D721Med (cell line): ENCODE results near the gene KRTAP23-1.

Source experiments
- DNase-seq: peaks from one replicate; pipeline ENCODE4 v3.0.0; 2011; ENCODE audit warnings: low spot score; ENCODE audit not compliant: insufficient read length
- FAIRE-seq: peaks from 2 replicates; lab custom pipeline; 2011; peaks lifted over from hg19 to GRCh38; lab: Jason Lieb, UNC
- TF ChIP-seq, protein P1 (sequence below): IDR thresholded peaks from 2 replicates; pipeline ENCODE4 v1.5.1; 2012; ENCODE audit warnings: mild to moderate bottlenecking, control low read depth; ENCODE audit not compliant: insufficient read depth; ENCODE audit errors: missing control alignments

Gene KRTAP23-1

GRCh38 chr21:30337772-30338171 lies 10.6 kb downstream of the KRTAP23-1 start:
- TF ChIP-seq, protein P1, sequence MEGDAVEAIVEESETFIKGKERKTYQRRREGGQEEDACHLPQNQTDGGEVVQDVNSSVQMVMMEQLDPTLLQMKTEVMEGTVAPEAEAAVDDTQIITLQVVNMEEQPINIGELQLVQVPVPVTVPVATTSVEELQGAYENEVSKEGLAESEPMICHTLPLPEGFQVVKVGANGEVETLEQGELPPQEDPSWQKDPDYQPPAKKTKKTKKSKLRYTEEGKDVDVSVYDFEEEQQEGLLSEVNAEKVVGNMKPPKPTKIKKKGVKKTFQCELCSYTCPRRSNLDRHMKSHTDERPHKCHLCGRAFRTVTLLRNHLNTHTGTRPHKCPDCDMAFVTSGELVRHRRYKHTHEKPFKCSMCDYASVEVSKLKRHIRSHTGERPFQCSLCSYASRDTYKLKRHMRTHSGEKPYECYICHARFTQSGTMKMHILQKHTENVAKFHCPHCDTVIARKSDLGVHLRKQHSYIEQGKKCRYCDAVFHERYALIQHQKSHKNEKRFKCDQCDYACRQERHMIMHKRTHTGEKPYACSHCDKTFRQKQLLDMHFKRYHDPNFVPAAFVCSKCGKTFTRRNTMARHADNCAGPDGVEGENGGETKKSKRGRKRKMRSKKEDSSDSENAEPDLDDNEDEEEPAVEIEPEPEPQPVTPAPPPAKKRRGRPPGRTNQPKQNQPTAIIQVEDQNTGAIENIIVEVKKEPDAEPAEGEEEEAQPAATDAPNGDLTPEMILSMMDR, result no peak
- no peak for FAIRE-seq
- no peak for DNase-seq

GRCh38 chr21:30337276-30337744 lies 11.1 kb downstream of the KRTAP23-1 start, which contains the start of gene KRTAP27-1:
KRTAP27-1 (minus strand) TSS chr21:30337694; CDS start chr21:30337668, 26 bp downstream.
- DNase-seq (no peak), FAIRE-seq (no peak)
- TF ChIP-seq, protein P1, result no peak

- FAIRE-seq, result no peak
- TF ChIP-seq, protein P1, result no peak
Measured at GRCh38 chr21:30336596-30336995, 11.8 kb downstream of the KRTAP23-1 start.

DNA sequence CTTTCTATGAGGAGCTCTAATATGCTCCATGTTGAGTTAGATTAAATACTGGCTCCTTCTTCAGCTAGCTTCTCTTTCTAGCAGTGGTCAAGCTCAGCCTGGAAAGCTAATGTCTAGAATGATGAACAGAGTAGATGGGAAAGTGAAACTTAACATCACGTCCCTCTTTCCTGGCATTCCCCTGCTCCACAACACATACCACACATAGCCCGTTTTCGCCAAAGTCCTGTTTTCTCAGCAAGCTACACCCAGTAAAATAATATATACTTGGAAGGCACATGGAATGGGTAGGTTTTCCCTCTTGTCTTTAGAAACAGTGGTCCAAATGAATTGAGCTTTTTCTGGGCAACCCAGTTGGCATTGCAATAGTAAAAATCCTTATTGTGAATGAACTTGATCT lies 14.7 kb downstream of the KRTAP23-1 start:
- no peak for FAIRE-seq
- no peak for DNase-seq
- TF ChIP-seq, protein P1, result no peak

More at GRCh38 chr21:30336596-30336995, 11.8 kb downstream of the KRTAP23-1 start:
- DNase-seq, result no peak

DNA sequence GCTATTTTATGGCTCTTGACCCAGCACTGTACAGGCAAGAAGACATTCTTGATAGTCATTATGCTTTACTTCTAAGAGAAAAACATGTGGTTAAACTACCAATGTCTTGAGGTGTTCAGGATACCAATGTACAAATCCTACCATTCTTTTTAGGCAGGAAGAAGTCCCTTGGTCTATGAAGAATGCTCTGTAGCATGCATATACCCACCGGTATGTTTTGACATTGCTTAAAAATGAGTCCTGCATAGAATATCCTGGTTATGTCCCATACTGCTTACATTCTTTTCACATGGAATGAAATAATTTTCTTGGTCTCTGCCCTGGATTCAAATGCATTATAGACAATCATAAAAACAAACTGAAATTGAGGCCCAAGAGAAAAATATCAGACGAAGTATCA lies 15.7 kb downstream of the KRTAP23-1 start:
- TF ChIP-seq, protein P1, result no peak
- FAIRE-seq (no peak), DNase-seq (no peak)

DNA sequence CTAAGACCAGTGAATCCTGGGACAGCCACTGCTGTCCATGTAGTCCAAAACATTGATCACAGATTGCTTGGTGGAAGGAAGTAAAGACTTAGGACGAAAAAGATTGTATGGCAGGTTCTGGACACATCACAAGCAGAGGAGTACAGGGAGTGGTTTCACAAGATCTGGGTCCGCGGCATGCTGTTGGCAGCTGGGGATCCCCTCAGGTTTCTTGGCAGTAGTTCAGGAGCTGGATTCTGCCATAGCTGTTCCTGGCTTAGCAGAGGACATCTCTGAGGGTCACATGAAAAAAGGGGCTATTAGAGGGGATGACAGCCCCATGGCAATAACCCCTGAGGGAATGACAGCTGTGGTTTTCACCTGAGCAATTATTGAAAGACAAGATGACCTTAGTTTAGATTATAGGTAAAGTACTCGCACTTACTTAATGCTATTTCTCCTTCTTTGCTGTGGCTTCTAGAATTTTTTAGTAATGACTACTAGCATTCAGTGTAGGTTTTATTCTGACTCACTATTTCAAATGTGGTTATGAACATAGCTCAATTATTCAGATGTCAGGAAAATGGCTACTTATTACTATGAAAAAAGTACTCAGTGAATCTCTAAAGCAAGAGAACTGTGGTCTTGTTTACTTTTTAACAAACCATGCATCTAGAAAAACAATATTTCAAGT lies 19.1 kb downstream of the KRTAP23-1 start:
- DNase-seq (no peak), FAIRE-seq (no peak)
- TF ChIP-seq, protein P1, result no peak

GRCh38 chr21:30326390-30326789 lies 22.0 kb downstream of the KRTAP23-1 start:
- TF ChIP-seq, protein P1, result no peak
- FAIRE-seq (no peak), DNase-seq (no peak)
